Spleen (tissue), 7 donors: Measurements from ENCODE around the gene WRAP73.
"Not testable (repeated sequence)": the region's sequence is repeated elsewhere in the genome, so short reads cannot be mapped to it uniquely, and the experiment has no call there.

Source experiments
- POLR2A ChIP-seq, 3 donors: fragments of 450-650 bp; IDR thresholded peaks; one replicate each; pipeline ENCODE4 v1.5.1; 2017; ENCODE audit warnings: antibody characterized with exemption in 3 of 3, mild to moderate bottlenecking in 1 of 3
- POLR2AphosphoS5 ChIP-seq, 3 donors: sonication (generic); formaldehyde crosslinking; IDR thresholded peaks; one replicate each; pipeline ENCODE4 v1.5.1; 2017; ENCODE audit warnings: antibody characterized with exemption in 3 of 3
- TF ChIP-seq, protein P1 (sequence below), 11 experiments: fragments of 200-600 bp in 7 of 11; fragments of 450-650 bp in 4 of 11; sonication (generic) in 4 of 11; IDR thresholded peaks in 8 of 11; conservative IDR thresholded peaks in 3 of 11; 1 replicate in 7 of 11; 2 replicates in 4 of 11; pipeline versions ENCODE4 v1.4.0 to v1.8.0; 2016 to 2021; ENCODE audit warnings: antibody characterized with exemption in 11 of 11, inconsistent platforms in 4 of 11, mild to moderate bottlenecking in 1 of 11
- donor health status: DM: no; HTN: no; CAD: no; lungs with moderate emphysema.
- donor health status: DM: no; HTN: no; CAD: no.
- donor health status: DM: no; HTN: no; CAD: no.

DNA sequence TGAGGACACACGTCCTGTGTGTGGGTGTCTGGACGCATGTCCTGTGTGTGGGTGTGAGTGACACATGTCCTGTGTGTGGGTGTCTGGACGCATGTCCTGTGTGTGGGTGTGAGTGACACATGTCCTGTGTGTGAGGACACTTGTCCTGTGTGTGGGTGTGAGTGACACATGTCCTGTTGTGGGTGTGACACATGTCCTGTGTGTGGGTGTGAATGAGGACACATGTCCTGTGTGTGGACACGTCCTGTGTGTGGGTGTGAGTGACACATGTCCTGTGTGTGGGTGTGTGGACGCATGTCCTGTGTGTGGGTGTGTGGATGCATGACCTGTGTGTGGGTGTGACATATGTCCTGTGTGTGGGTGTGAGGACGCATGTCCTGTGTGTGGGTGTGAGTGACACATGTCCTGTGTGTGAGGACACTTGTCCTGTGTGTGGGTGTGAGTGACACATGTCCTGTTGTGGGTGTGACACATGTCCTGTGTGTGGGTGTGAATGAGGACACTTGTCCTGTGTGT is 64.5 kb downstream of the WRAP73 start:
- not testable (repeated sequence) for TF ChIP-seq POLR2A, POLR2AphosphoS5 (IDR thresholded peaks at IDR 0.05)
- TF ChIP-seq, protein P1, sequence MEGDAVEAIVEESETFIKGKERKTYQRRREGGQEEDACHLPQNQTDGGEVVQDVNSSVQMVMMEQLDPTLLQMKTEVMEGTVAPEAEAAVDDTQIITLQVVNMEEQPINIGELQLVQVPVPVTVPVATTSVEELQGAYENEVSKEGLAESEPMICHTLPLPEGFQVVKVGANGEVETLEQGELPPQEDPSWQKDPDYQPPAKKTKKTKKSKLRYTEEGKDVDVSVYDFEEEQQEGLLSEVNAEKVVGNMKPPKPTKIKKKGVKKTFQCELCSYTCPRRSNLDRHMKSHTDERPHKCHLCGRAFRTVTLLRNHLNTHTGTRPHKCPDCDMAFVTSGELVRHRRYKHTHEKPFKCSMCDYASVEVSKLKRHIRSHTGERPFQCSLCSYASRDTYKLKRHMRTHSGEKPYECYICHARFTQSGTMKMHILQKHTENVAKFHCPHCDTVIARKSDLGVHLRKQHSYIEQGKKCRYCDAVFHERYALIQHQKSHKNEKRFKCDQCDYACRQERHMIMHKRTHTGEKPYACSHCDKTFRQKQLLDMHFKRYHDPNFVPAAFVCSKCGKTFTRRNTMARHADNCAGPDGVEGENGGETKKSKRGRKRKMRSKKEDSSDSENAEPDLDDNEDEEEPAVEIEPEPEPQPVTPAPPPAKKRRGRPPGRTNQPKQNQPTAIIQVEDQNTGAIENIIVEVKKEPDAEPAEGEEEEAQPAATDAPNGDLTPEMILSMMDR (IDR thresholded peaks at IDR 0.05 in 8 of 11, conservative IDR thresholded peaks at IDR 0.05 in 3 of 11) = not testable (repeated sequence)
